HG03575 (cell line): ENCODE measurements around the gene CDC42BPA.
"Not testable (repeated sequence)": the region's sequence is repeated elsewhere in the genome, so short reads cannot be mapped to it uniquely, and the experiment has no call there.

Experiments used
- ATAC-seq: cut with Tn5 transposase; IDR thresholded peaks from one replicate; pipeline ENCODE4 v1.9.1; 2021; ENCODE audit not compliant: unreplicated experiment, insufficient number of reproducible peaks, low FRiP score; ENCODE audit errors: extremely low read depth

The CDC42BPA gene

GRCh38 chr1:227167276-227168101 is 150.8 kb downstream of the CDC42BPA start:
- no peak for ATAC-seq

GRCh38 chr1:227166559-227166958 is 151.7 kb downstream of the CDC42BPA start:
- no peak for ATAC-seq

- ATAC-seq: no peak
Measured at GRCh38 chr1:227161470-227161869, 156.8 kb downstream of the CDC42BPA start.

- no peak for ATAC-seq
Measured at GRCh38 chr1:227156520-227156919, 161.8 kb downstream of the CDC42BPA start.

GRCh38 chr1:227155688-227156087 is 162.6 kb downstream of the CDC42BPA start:
- ATAC-seq: no peak

- ATAC-seq: no peak
Measured at GRCh38 chr1:227155004-227155403, 163.3 kb downstream of the CDC42BPA start.

GRCh38 chr1:227152525-227152924 is 165.8 kb downstream of the CDC42BPA start:
- ATAC-seq: no peak

- ATAC-seq: no peak
Measured at GRCh38 chr1:227140376-227140775, 177.9 kb downstream of the CDC42BPA start.

GRCh38 chr1:227136210-227136820 is 182.0 kb downstream of the CDC42BPA start:
- ATAC-seq: no peak

GRCh38 chr1:227134686-227135314 is 183.5 kb downstream of the CDC42BPA start:
- ATAC-seq: no peak

GRCh38 chr1:227132695-227133094 is 185.6 kb downstream of the CDC42BPA start:
- ATAC-seq: not testable (repeated sequence)

- no peak for ATAC-seq
Measured at GRCh38 chr1:227131193-227131592, 187.1 kb downstream of the CDC42BPA start.

- ATAC-seq: no peak
Measured at GRCh38 chr1:227127891-227128290, 190.4 kb downstream of the CDC42BPA start.

- ATAC-seq: no peak
Measured at GRCh38 chr1:227125929-227126545, 192.3 kb downstream of the CDC42BPA start.

- no peak for ATAC-seq
Measured at GRCh38 chr1:227124473-227124872, 193.8 kb downstream of the CDC42BPA start.

- ATAC-seq: no peak
Measured at GRCh38 chr1:227120826-227121225, 197.5 kb downstream of the CDC42BPA start.

- ATAC-seq: no peak
Measured at GRCh38 chr1:227112538-227112937, 205.8 kb downstream of the CDC42BPA start.

- ATAC-seq: no peak
Measured at GRCh38 chr1:227111782-227112181, 206.5 kb downstream of the CDC42BPA start.

GRCh38 chr1:227105291-227105690 is 213.0 kb downstream of the CDC42BPA start:
- not testable (repeated sequence) for ATAC-seq

- ATAC-seq: no peak
Measured at GRCh38 chr1:227102056-227102455, 216.2 kb downstream of the CDC42BPA start.
